Measurements from ENCODE around the gene B3GALT6. TPM values are rescaled to one million over a fixed set of nuclear protein-coding genes. Genes with fewer than 3 reads are reported as not detected.

B3GALT6 gene
- total RNA-seq, 5 donors from 2014 or later (not counting 1 experiment from before 2014, with no cell fraction given), result 10.0 to 30.4 (median 25.1) TPM

GRCh38 chr1:1242461-1243265, 10.6 kb downstream of the B3GALT6 start:
- H3K9me3 Mint-ChIP-seq, result no peaks in the 10 kb centered on the region
- H3K27me3 Mint-ChIP-seq, result peaks cover 0 to 2% of the 10 kb centered on the region in 2 donors
- Histone ChIP-seq H3K27ac (ENCODE audit: low read length) (no peak overlapping the region), H3K4me1 (ENCODE audit: control insufficient read depth in 1 of 2, extremely low read depth in 1 of 2, insufficient read depth in 2 of 2, low read length in 2 of 2) (peaks cover 0 to 16% of the 10 kb centered on the region in 2 experiments), H3K9me3 (no peaks in the 10 kb centered on the region), H3K36me3 (ENCODE audit: control insufficient read depth in 2 of 2, extremely low read depth in 1 of 2, insufficient read depth in 1 of 2, low read length in 1 of 2) (no peaks in the 10 kb centered on the region), H3K4me3 (ENCODE audit: control insufficient read depth in 1 of 2, extremely low read depth in 1 of 2, low read length in 1 of 2) (no peak overlapping the region), H3K27me3 (replicated peaks in 1 of 2; ENCODE audit: control insufficient read depth in 2 of 2, extremely low read depth in 1 of 2, insufficient read depth in 2 of 2, low read length in 1 of 2) (peaks cover 0 to 83% of the 10 kb centered on the region in 2 experiments)
- ChIA-PET POLR2A (no interaction called here), CTCF (interaction anchor here in 1 of 2 donors (0.6 kb wide), 1 partner anchor 14 kb away, joined by 4 read pairs; no protein-coding TSS in a partner anchor)
- DNase-seq (no peak), ATAC-seq (replicated peaks in 1 of 4) (no peak)
- no peaks in the 10 kb centered on the region for H3K4me1 Mint-ChIP-seq
- H3K27ac Mint-ChIP-seq, result no peak overlapping the region
- no peaks in the 10 kb centered on the region for H3K36me3 Mint-ChIP-seq
- no peak overlapping the region for H3K4me3 Mint-ChIP-seq
- WGBS (ENCODE audit: insufficient coverage), result 88% methylated on average over 32 of the region's 41 CpGs

- no peak overlapping the region for H3K4me3 Mint-ChIP-seq
- peaks cover 0 to 80% of the 10 kb centered on the region in 2 experiments for H3K27me3 ChIP-seq (replicated peaks in 1 of 2; ENCODE audit: control insufficient read depth in 2 of 2, extremely low read depth in 1 of 2, insufficient read depth in 2 of 2, low read length in 1 of 2)
- no peak overlapping the region for H3K27ac ChIP-seq (ENCODE audit: low read length)
- WGBS (ENCODE audit: insufficient coverage), result 87% methylated on average over 20 of the region's 23 CpGs
- ChIA-PET CTCF (no interaction called here), POLR2A (no interaction called here)
- H3K27ac Mint-ChIP-seq, result no peak overlapping the region
- no peaks in the 10 kb centered on the region for H3K36me3 Mint-ChIP-seq
- no peak for DNase-seq
- H3K4me3 ChIP-seq (ENCODE audit: control insufficient read depth in 1 of 2, extremely low read depth in 1 of 2, low read length in 1 of 2), result no peak overlapping the region
- peaks cover 0 to 16% of the 10 kb centered on the region in 2 experiments for H3K4me1 ChIP-seq (ENCODE audit: control insufficient read depth in 1 of 2, extremely low read depth in 1 of 2, insufficient read depth in 2 of 2, low read length in 2 of 2)
- H3K9me3 ChIP-seq, result no peaks in the 10 kb centered on the region
- no peaks in the 10 kb centered on the region for H3K4me1 Mint-ChIP-seq
- H3K9me3 Mint-ChIP-seq, result no peaks in the 10 kb centered on the region
- ATAC-seq (replicated peaks in 1 of 4), result no peak
- peaks cover 0 to 2% of the 10 kb centered on the region in 2 donors for H3K27me3 Mint-ChIP-seq
- H3K36me3 ChIP-seq (ENCODE audit: control insufficient read depth in 2 of 2, extremely low read depth in 1 of 2, insufficient read depth in 1 of 2, low read length in 1 of 2), result no peaks in the 10 kb centered on the region
These were observed 11.2 kb downstream of the B3GALT6 start for GRCh38 chr1:1243266-1243660.

DNA sequence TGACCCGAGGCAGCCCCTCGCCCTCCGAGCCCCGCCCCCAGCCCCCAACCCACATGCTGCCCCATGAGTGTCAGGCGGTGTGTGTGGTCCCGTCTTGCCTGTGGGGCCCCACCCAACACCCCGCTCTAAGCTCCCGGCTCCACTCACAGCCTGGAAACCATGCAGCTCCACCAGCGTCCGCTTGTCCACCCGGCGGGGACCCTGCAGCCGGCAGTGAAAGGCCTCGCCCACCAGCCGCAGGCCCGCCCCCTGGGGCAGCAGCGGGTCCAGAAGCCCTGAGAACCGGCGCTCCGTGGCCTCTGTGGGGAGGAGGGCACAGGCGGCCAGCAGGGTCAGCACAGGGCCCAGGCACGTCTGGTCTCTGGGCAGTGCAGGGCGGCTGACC, 11.8 kb downstream of the B3GALT6 start:
- H3K27ac ChIP-seq (ENCODE audit: low read length), result no peak overlapping the region
- Mint-ChIP-seq H3K36me3 (no peaks in the 10 kb centered on the region), H3K4me1 (no peaks in the 10 kb centered on the region), H3K27ac (no peak overlapping the region), H3K27me3 (peaks cover 0 to 2% of the 10 kb centered on the region in 2 donors), H3K4me3 (no peak overlapping the region), H3K9me3 (no peaks in the 10 kb centered on the region)
- no peak overlapping the region for H3K4me3 ChIP-seq (ENCODE audit: control insufficient read depth in 1 of 2, extremely low read depth in 1 of 2, low read length in 1 of 2)
- ChIA-PET CTCF (no interaction called here), POLR2A (no interaction called here)
- no peaks in the 10 kb centered on the region for H3K9me3 ChIP-seq
- H3K4me1 ChIP-seq (ENCODE audit: control insufficient read depth in 1 of 2, extremely low read depth in 1 of 2, insufficient read depth in 2 of 2, low read length in 2 of 2), result peaks cover 0 to 16% of the 10 kb centered on the region in 2 experiments
- DNase-seq (no peak), ATAC-seq (replicated peaks in 1 of 4) (no peak)
- no peaks in the 10 kb centered on the region for H3K36me3 ChIP-seq (ENCODE audit: control insufficient read depth in 2 of 2, extremely low read depth in 1 of 2, insufficient read depth in 1 of 2, low read length in 1 of 2)
- H3K27me3 ChIP-seq (replicated peaks in 1 of 2; ENCODE audit: control insufficient read depth in 2 of 2, extremely low read depth in 1 of 2, insufficient read depth in 2 of 2, low read length in 1 of 2), result peaks cover 0 to 74% of the 10 kb centered on the region in 2 experiments
- WGBS (ENCODE audit: insufficient coverage), result 78% methylated on average over 15 of the region's 23 CpGs

DNA sequence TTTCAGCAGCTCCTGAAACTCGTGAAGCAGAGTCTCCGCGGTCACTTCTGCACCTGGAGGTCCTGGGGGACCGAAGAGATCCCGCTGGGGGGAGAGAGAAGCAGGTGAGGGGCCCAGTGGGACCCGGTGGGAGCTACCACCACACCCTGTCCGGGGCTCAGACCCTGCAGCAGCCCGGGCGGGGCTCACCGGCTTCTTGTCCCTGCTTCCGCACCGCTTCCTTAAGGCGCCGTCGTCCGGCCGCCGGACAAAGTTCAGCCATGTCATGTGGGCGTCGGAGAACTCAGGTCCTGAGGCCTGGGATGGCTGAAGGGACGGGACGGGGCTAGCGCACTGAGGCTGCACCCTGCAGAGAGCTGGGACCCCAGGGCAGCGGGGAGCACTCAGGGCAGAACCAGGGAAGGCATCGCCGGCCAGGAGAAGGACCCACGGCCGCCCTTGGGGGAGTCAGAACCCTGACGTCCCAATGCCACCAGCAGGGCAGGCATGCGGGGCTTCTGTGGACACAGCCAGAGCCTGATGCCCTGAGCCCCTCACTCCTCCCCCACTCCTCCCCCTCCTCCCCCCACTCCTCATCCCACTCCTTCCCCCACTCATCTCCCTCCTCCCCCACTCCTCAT, 12.3 kb downstream of the B3GALT6 start:
- H3K27ac ChIP-seq (ENCODE audit: low read length), result no peak overlapping the region
- 90% methylated on average over 25 of the region's 30 CpGs for WGBS (ENCODE audit: insufficient coverage)
- no peak overlapping the region for H3K27ac Mint-ChIP-seq
- H3K27me3 Mint-ChIP-seq, result peaks cover 0 to 2% of the 10 kb centered on the region in 2 donors
- ATAC-seq (replicated peaks in 1 of 4), result no peak
- no peak overlapping the region for H3K4me3 Mint-ChIP-seq
- peaks cover 0 to 69% of the 10 kb centered on the region in 2 experiments for H3K27me3 ChIP-seq (replicated peaks in 1 of 2; ENCODE audit: control insufficient read depth in 2 of 2, extremely low read depth in 1 of 2, insufficient read depth in 2 of 2, low read length in 1 of 2)
- no peaks in the 10 kb centered on the region for H3K36me3 Mint-ChIP-seq
- ChIA-PET CTCF (no interaction called here), POLR2A (no interaction called here)
- H3K4me3 ChIP-seq (ENCODE audit: control insufficient read depth in 1 of 2, extremely low read depth in 1 of 2, low read length in 1 of 2), result no peak overlapping the region
- H3K4me1 Mint-ChIP-seq, result no peaks in the 10 kb centered on the region
- no peaks in the 10 kb centered on the region for H3K9me3 ChIP-seq
- peaks cover 0 to 16% of the 10 kb centered on the region in 2 experiments for H3K4me1 ChIP-seq (ENCODE audit: control insufficient read depth in 1 of 2, extremely low read depth in 1 of 2, insufficient read depth in 2 of 2, low read length in 2 of 2)
- no peaks in the 10 kb centered on the region for H3K36me3 ChIP-seq (ENCODE audit: control insufficient read depth in 2 of 2, extremely low read depth in 1 of 2, insufficient read depth in 1 of 2, low read length in 1 of 2)
- no peaks in the 10 kb centered on the region for H3K9me3 Mint-ChIP-seq
- no peak for DNase-seq

GRCh38 chr1:1245178-1245816, 13.3 kb downstream of the B3GALT6 start:
- H3K27me3 ChIP-seq (replicated peaks in 1 of 2; ENCODE audit: control insufficient read depth in 2 of 2, extremely low read depth in 1 of 2, insufficient read depth in 2 of 2, low read length in 1 of 2), result peaks cover 0 to 60% of the 10 kb centered on the region in 2 experiments
- CTCF ChIA-PET, result no interaction called here
- H3K4me3 ChIP-seq (ENCODE audit: control insufficient read depth in 1 of 2, extremely low read depth in 1 of 2, low read length in 1 of 2), result no peak overlapping the region
- H3K27ac ChIP-seq (ENCODE audit: low read length), result no peak overlapping the region
- Mint-ChIP-seq H3K4me3 (no peak overlapping the region), H3K4me1 (peaks cover 0 to 7% (median 7%) of the 10 kb centered on the region in 3 donors), H3K36me3 (no peaks in the 10 kb centered on the region), H3K9me3 (no peaks in the 10 kb centered on the region), H3K27ac (no peak overlapping the region), H3K27me3 (peaks cover 0 to 2% of the 10 kb centered on the region in 2 donors)
- no peaks in the 10 kb centered on the region for H3K36me3 ChIP-seq (ENCODE audit: control insufficient read depth in 2 of 2, extremely low read depth in 1 of 2, insufficient read depth in 1 of 2, low read length in 1 of 2)
- no peak for DNase-seq
- no peak for ATAC-seq (replicated peaks in 1 of 4)
- H3K4me1 ChIP-seq (ENCODE audit: control insufficient read depth in 1 of 2, extremely low read depth in 1 of 2, insufficient read depth in 2 of 2, low read length in 2 of 2), result peaks cover under 1 to 25% of the 10 kb centered on the region in 2 experiments
- no peaks in the 10 kb centered on the region for H3K9me3 ChIP-seq
- POLR2A ChIA-PET, result interaction anchor here in 1 of 2 donors (0.6 kb wide), 1 partner anchor 55 kb away, joined by 3 read pairs; no protein-coding TSS in a partner anchor
- WGBS (ENCODE audit: insufficient coverage), result 83% methylated on average over 11 of the region's 23 CpGs

- peaks cover 0 to 55% of the 10 kb centered on the region in 2 experiments for H3K27me3 ChIP-seq (replicated peaks in 1 of 2; ENCODE audit: control insufficient read depth in 2 of 2, extremely low read depth in 1 of 2, insufficient read depth in 2 of 2, low read length in 1 of 2)
- peaks cover 0 to 2% of the 10 kb centered on the region in 2 donors for H3K27me3 Mint-ChIP-seq
- CTCF ChIA-PET, result no interaction called here
- H3K4me1 Mint-ChIP-seq, result peaks cover 6 to 13% (median 11%) of the 10 kb centered on the region in 3 donors
- 42% methylated on average over 39 of the region's 45 CpGs for WGBS (ENCODE audit: insufficient coverage)
- no peak for DNase-seq
- no peak overlapping the region for H3K27ac ChIP-seq (ENCODE audit: low read length)
- H3K9me3 ChIP-seq, result no peaks in the 10 kb centered on the region
- ATAC-seq (replicated peaks in 1 of 4), result no peak
- no peak overlapping the region for H3K4me3 ChIP-seq (ENCODE audit: control insufficient read depth in 1 of 2, extremely low read depth in 1 of 2, low read length in 1 of 2)
- peaks cover 7 to 32% of the 10 kb centered on the region in 2 experiments for H3K4me1 ChIP-seq (ENCODE audit: control insufficient read depth in 1 of 2, extremely low read depth in 1 of 2, insufficient read depth in 2 of 2, low read length in 2 of 2)
- no peak overlapping the region for H3K4me3 Mint-ChIP-seq
- H3K36me3 ChIP-seq (ENCODE audit: control insufficient read depth in 2 of 2, extremely low read depth in 1 of 2, insufficient read depth in 1 of 2, low read length in 1 of 2), result no peaks in the 10 kb centered on the region
- no peak overlapping the region for H3K27ac Mint-ChIP-seq
- no peaks in the 10 kb centered on the region for H3K9me3 Mint-ChIP-seq
- POLR2A ChIA-PET, result interaction anchor here in 1 of 2 donors (0.6 kb wide), 1 partner anchor 55 kb away, joined by 3 read pairs; no protein-coding TSS in a partner anchor
- no peaks in the 10 kb centered on the region for H3K36me3 Mint-ChIP-seq
These were observed 14.0 kb downstream of the B3GALT6 start for GRCh38 chr1:1245817-1246576.

All from T-cell (primary cell).